K562 (cell line): ENCODE data around the gene GRIP1. TPM values are rescaled to one million over a fixed set of nuclear protein-coding genes. Genes with fewer than 3 reads are reported as not detected.

Source experiments
- ATAC-seq: fragments of 200-7000 bp; cut with Tn5 transposase; 3 replicates; pipeline ENCODE4 v1.9.1; 2020; ENCODE audit warnings: moderate library complexity
- BruUV-seq: library from RNA; stranded (reverse); fragments of 400-500 nt; replicated peaks from 2 replicates; lab custom pipeline; 2021; lab: Mats Ljungman, UMichigan
- CTCF ChIA-PET: fragments of 300-600 bp; formaldehyde crosslinking; extraction: SDS; loops from one replicate; lab custom pipeline; 2021; ENCODE audit warnings: low intra/inter-chr PET ratio; lab: Yijun Ruan, JAX
- POLR2A ChIA-PET: fragments of 300-600, 350-650 bp; sonication (Branson Sonifier 250); formaldehyde crosslinking; extraction: SDS; loops from one replicate; lab custom pipeline; 2021; ENCODE audit warnings: antibody characterized with exemption, inconsistent platforms; lab: Yijun Ruan, JAX
- DNase-seq, 4 experiments: peaks; one replicate each; pipeline versions ENCODE4 v3.0.0 to v3.0.0-alpha.2; 2011 to 2018; ENCODE audit warnings: low spot score in 3 of 4, mixed read lengths in 3 of 4; ENCODE audit errors: extremely low read depth in 1 of 4
- FAIRE-seq: peaks from 2 replicates; lab custom pipeline; 2011; peaks lifted over from hg19 to GRCh38; lab: Jason Lieb, UNC
- H2AFZ ChIP-seq: 2 replicates; pipeline ENCODE4 v1.6.0; 2011; ENCODE audit warnings: low read depth, low read length, control low read depth, inconsistent platforms
- H3K27ac ChIP-seq: fragments of 200-600 bp; 3 replicates; pipeline ENCODE4 v1.8.0; 2011; ENCODE audit warnings: low read depth, mild to moderate bottlenecking, control low read depth, inconsistent platforms, low read length, moderate library complexity, mixed read lengths; ENCODE audit errors: extremely low read depth
- H3K27me3 ChIP-seq, 2 experiments: fragments of 300-600 bp in 1 of 2; 2 replicates in 1 of 2; 3 replicates in 1 of 2; pipeline versions ENCODE4 v1.6.0 to v1.8.0; 2011; ENCODE audit warnings: inconsistent platforms in 2 of 2, low read length in 2 of 2, mild to moderate bottlenecking in 1 of 2, mixed read lengths in 1 of 2, moderate library complexity in 1 of 2; ENCODE audit not compliant: control insufficient read depth in 2 of 2, insufficient read depth in 2 of 2
- H3K36me3 ChIP-seq: fragments of 300-600 bp; 3 replicates; pipeline ENCODE4 v1.8.0; 2011; ENCODE audit warnings: mild to moderate bottlenecking, low read length, inconsistent platforms; ENCODE audit not compliant: control insufficient read depth, insufficient read depth
- H3K4me1 ChIP-seq, 2 experiments: fragments of 200-600 bp in 1 of 2; replicated peaks in 1 of 2; 2 replicates in 1 of 2; 3 replicates in 1 of 2; pipeline versions ENCODE4 v1.5.1 to v1.8.0; 2011; ENCODE audit warnings: inconsistent platforms in 2 of 2, low read length in 2 of 2, mild to moderate bottlenecking in 1 of 2, mixed read lengths in 1 of 2, moderate library complexity in 1 of 2; ENCODE audit not compliant: control insufficient read depth in 2 of 2, insufficient read depth in 2 of 2
- H3K4me2 ChIP-seq: 2 replicates; pipeline ENCODE4 v1.6.1; 2011; ENCODE audit warnings: low read length, control low read depth, inconsistent platforms, mixed read lengths; ENCODE audit not compliant: insufficient read depth
- H3K4me3 ChIP-seq: fragments of 200-600 bp; sonication (generic), shearing (Covaris generic); 2 replicates; pipeline ENCODE4 v1.5.1; 2016; ENCODE audit warnings: control low read depth, inconsistent platforms
- H3K79me2 ChIP-seq: fragments of 200-600 bp; 3 replicates; pipeline ENCODE4 v1.8.0; 2011; ENCODE audit warnings: low read length, inconsistent platforms; ENCODE audit not compliant: control insufficient read depth, insufficient read depth
- H3K9ac ChIP-seq, 2 experiments: 2 replicates each; pipeline versions ENCODE4 v1.6.0 to v1.6.1; 2011; ENCODE audit warnings: low read depth in 2 of 2, low read length in 2 of 2, control low read depth in 1 of 2, inconsistent platforms in 1 of 2, mild to moderate bottlenecking in 1 of 2, mixed read lengths in 1 of 2; ENCODE audit not compliant: insufficient read depth in 1 of 2
- H3K9me1 ChIP-seq: one replicate; pipeline ENCODE4 v1.6.0; 2011; ENCODE audit warnings: inconsistent platforms, mild to moderate bottlenecking, low read length, moderate library complexity; ENCODE audit not compliant: control insufficient read depth, insufficient read depth
- H3K9me3 ChIP-seq: replicated peaks from 2 replicates; pipeline ENCODE4 v1.5.1; 2011; ENCODE audit warnings: low read depth, low read length, inconsistent platforms; ENCODE audit not compliant: control insufficient read depth, insufficient read depth
- H4K20me1 ChIP-seq: replicated peaks from 2 replicates; pipeline ENCODE4 v1.6.1; 2011; ENCODE audit warnings: low read length, inconsistent platforms, mixed read lengths; ENCODE audit not compliant: control insufficient read depth, insufficient read depth
- CTCF ChIP-seq, 3 experiments: IDR thresholded peaks in 2 of 3; conservative IDR thresholded peaks in 1 of 3; 2 replicates each; pipeline ENCODE4 v1.5.1; 2011 to 2012; ENCODE audit warnings: low read length in 3 of 3, mild to moderate bottlenecking in 3 of 3, control low read depth in 2 of 3, improper control_type of control experiment in 1 of 3, inconsistent platforms in 1 of 3, low read depth in 1 of 3, mixed read lengths in 1 of 3, moderate library complexity in 1 of 3; ENCODE audit not compliant: insufficient read depth in 2 of 3
- POU5F1 ChIP-seq: fragments of 150-350 bp; IDR thresholded peaks from 2 replicates; pipeline ENCODE4 v1.6.1; 2014; ENCODE audit warnings: borderline replicate concordance, low read length, low read depth, mild to moderate bottlenecking; ENCODE audit not compliant: partially characterized antibody
- RAD21 ChIP-seq, 2 experiments: fragments of 250-450 bp in 1 of 2; fragments of 450-650 bp in 1 of 2; sonication (Bioruptor Pico) in 1 of 2; formaldehyde crosslinking in 1 of 2; IDR thresholded peaks in 1 of 2; conservative IDR thresholded peaks in 1 of 2; 2 replicates each; pipeline versions ENCODE4 v1.4.0 to v1.8.0; 2020 to 2022; ENCODE audit warnings: mild to moderate bottlenecking in 2 of 2, moderate library complexity in 1 of 2
- REST ChIP-seq, 2 experiments: fragments of 450-650 bp; formaldehyde crosslinking in 1 of 2; IDR thresholded peaks; 2 replicates each; pipeline versions ENCODE4 v1.4.0 to v1.6.1; 2014 to 2020; ENCODE audit warnings: mild to moderate bottlenecking in 2 of 2, borderline replicate concordance in 1 of 2, low read depth in 1 of 2
- SMC3 ChIP-seq: conservative IDR thresholded peaks from 2 replicates; pipeline ENCODE4 v1.6.1; 2011; ENCODE audit warnings: low read depth, low read length, improper control_type of control experiment; ENCODE audit not compliant: insufficient read depth
- ZNF133 ChIP-seq: fragments of 250-450 bp; sonication (Bioruptor Pico); IDR thresholded peaks from 2 replicates; pipeline ENCODE4 v1.4.0; 2020; ENCODE audit warnings: mild to moderate bottlenecking
- WGBS: fragments of 100-300 bp; shearing (Covaris generic); methylation state at CpG from one replicate; pipeline ENCODE4 v1.1.6; 2016; ENCODE audit warnings: low coverage, mixed read lengths; ENCODE audit not compliant: insufficient coverage; ENCODE audit errors: missing lambda C conversion rate; 5-methylcytosine and 5-hydroxymethylcytosine counted together
- in situ Hi-C: fragments of 300-500 bp; cut with MboI; formaldehyde crosslinking; loops from 4 replicates; pipeline ENCODE4 v1.15.0; 2018; ENCODE audit warnings: inconsistent platforms, mixed read lengths
- intact Hi-C: fragments of 100-400 bp; cut with micrococcal nuclease; formaldehyde crosslinking; loops from 2 replicates; pipeline ENCODE4 v1.14.2; 2022
- polyA plus RNA-seq, 8 experiments: library from polyadenylated mRNA; depleted of rRNA in 4 of 8; stranded (reverse) in 5 of 8; unstranded in 3 of 8; fragments of >200 nt; fragmentation: Nextera tagmentation in 2 of 8; fragmentation: Illumina TruSeq in 1 of 8; extraction: Ambion mirVana in 2 of 8; extraction: Trizol in 1 of 8; gene quantifications; 2 replicates each; pipeline versions ENCODE4 v1.2.1 to v1.2.3, GENCODE V29; 2011 to 2014; ENCODE audit warnings: inconsistent platforms in 1 of 8, missing spikeins in 1 of 8
- total RNA-seq, 7 experiments: library from RNA; depleted of rRNA in 6 of 7; stranded (reverse); fragments of >200 nt in 6 of 7; fragmentation: Illumina TruSeq in 2 of 7; extraction: Trizol in 2 of 7; gene quantifications; 2 replicates each; pipeline versions ENCODE4 v1.2.1 to v1.2.3, GENCODE V29; 2011 to 2021; ENCODE audit warnings: low replicate concordance in 1 of 7
- TF ChIP-seq, protein P1 (sequence below): fragments of 450-650 bp; formaldehyde crosslinking; IDR thresholded peaks from 2 replicates; pipeline ENCODE4 v1.4.0; 2020; ENCODE audit warnings: mild to moderate bottlenecking, moderate library complexity

Gene GRIP1
- total and polyA plus RNA-seq, 9 of the 15 experiments (the other 6 are each of a cell fraction or from before 2014, with no cell fraction given): 0.28 to 1.2 (median 0.45) TPM

DNA sequence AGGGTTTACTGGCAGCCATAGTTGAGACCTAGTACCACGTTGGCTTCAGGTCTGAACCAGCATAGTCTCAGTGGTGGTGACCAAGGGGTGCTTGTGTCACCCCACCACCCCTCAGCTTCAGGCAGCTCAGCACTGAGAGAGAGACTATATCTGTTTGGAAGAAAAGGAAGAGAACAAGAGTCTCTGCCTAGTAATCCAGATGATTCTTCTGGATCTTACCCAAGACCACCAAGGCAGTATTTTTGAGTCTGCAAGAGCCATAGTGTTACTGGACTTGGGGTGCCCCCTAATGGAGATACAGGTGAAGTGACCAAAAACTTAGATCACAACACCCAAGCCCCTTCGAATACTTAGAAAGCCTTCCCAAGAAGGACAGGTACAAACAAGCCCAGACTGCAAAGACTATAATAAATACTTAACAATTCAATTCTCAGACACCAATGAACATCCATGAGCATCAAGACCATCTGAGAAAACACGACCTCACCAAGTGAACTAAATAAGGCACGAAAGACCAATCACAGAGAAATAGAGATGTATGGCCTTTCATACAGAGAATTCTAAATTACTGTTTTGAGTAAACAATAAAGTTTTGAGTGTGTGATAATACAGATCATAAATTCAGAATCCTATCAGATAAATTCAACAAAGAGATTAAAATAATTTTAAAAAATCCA lies 269.5 kb downstream of the GRIP1 start:
- Histone ChIP-seq H3K9me1 (no peaks in the 10 kb centered on the region), H3K36me3 (no peaks in the 10 kb centered on the region), H3K27me3 (0 out of 5 replicates have a peak, but pooled peaks cover 0 to 4% of the 10 kb centered on the region in 2 experiments), H2AFZ (0 out of 2 replicates have a peak overlapping the region, but pooled peaks have one; percentile 12), H3K4me3 (no peak overlapping the region), H3K9ac (no peak overlapping the region), H3K4me2 (no peak overlapping the region), H3K79me2 (no peaks in the 10 kb centered on the region), H4K20me1 (no peaks in the 10 kb centered on the region), H3K9me3 (no peaks in the 10 kb centered on the region), H3K4me1 (no peaks in the 10 kb centered on the region), H3K27ac (no peak overlapping the region)
- ATAC-seq (peak; percentile 85), FAIRE-seq (peak; percentile 90), DNase-seq (peak in 2 of 4 experiments; percentile 10 to 57)
- WGBS: 15% methylated on average over 4 of the region's 4 CpGs
- peak; percentile 57 for TF ChIP-seq SMC3
- TF ChIP-seq POU5F1: no peak
- TF ChIP-seq, protein P1, sequence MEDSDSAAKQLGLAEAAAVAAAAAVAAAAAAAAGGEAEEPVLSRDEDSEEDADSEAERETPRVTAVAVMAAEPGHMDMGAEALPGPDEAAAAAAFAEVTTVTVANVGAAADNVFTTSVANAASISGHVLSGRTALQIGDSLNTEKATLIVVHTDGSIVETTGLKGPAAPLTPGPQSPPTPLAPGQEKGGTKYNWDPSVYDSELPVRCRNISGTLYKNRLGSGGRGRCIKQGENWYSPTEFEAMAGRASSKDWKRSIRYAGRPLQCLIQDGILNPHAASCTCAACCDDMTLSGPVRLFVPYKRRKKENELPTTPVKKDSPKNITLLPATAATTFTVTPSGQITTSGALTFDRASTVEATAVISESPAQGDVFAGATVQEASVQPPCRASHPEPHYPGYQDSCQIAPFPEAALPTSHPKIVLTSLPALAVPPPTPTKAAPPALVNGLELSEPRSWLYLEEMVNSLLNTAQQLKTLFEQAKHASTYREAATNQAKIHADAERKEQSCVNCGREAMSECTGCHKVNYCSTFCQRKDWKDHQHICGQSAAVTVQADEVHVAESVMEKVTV (CRISPR knock-in tag): peak; percentile 76
- peak; percentile 76; the same call in 1 of the 2 replicates for TF ChIP-seq REST (IDR thresholded peaks at IDR 0.05; ENCODE audit: borderline replicate concordance)
- TF ChIP-seq REST (CRISPR knock-in tag; IDR thresholded peaks at IDR 0.05; ENCODE audit: low read depth): no peak
- peak; percentile 86 to 92 for TF ChIP-seq RAD21 (CRISPR knock-in tag; conservative IDR thresholded peaks at IDR 0.05 in 1 of 2, IDR thresholded peaks at IDR 0.05 in 1 of 2)
- no peak for TF ChIP-seq ZNF133 (CRISPR knock-in tag)
- peak; percentile 67 to 76 (median 76) for TF ChIP-seq CTCF (IDR thresholded peaks at IDR 0.05 in 2 of 3, conservative IDR thresholded peaks at IDR 0.05 in 1 of 3; ENCODE audit: insufficient read depth in 2 of 3, low read depth in 1 of 3, low read length in 3 of 3)
- POLR2A ChIA-PET: no interaction called here
- BruUV-seq: no TSS peak
- intact Hi-C loops: loop anchor here (2.0 kb wide), 3 partner anchors 131 to 265 kb away; no protein-coding TSS in a partner anchor
- CTCF ChIA-PET: interaction anchor here (0.6 to 1.8 kb wide), 4 partner anchors 57 to 265 kb away, joined by 3 to 10 read pairs (median 4); no protein-coding TSS in a partner anchor
- in situ Hi-C loops: loop anchor here (5.0 to 25.0 kb wide), 3 partner anchors 142 to 1522 kb away; no protein-coding TSS in a partner anchor
